Prostate gland (tissue), 2 donors: ENCODE results near the gene FMNL2. TPM values are rescaled to one million over a fixed set of nuclear protein-coding genes. Genes with fewer than 3 reads are reported as not detected.

Experiments
- DNase-seq: peaks from one replicate; pipeline ENCODE4 v3.0.0-alpha.2; 2019; ENCODE audit warnings: low spot score
- H3K27ac ChIP-seq, 2 donors: fragments of 200-600 bp; sonication (generic); 2 replicates each; pipeline ENCODE4 v1.5.1; 2017 to 2019
- H3K27me3 ChIP-seq: fragments of 200-600 bp; sonication (generic); replicated peaks from 2 replicates; pipeline ENCODE4 v1.5.1; 2019; ENCODE audit not compliant: insufficient read depth
- H3K36me3 ChIP-seq, 2 donors: fragments of 200-600 bp; sonication (generic); 1 replicate in 1 of 2; 2 replicates in 1 of 2; pipeline versions ENCODE4 v1.5.1 to v1.8.1; 2017 to 2019
- H3K4me1 ChIP-seq: fragments of 200-600 bp; sonication (generic); replicated peaks from 2 replicates; pipeline ENCODE4 v1.5.1; 2019
- H3K4me3 ChIP-seq, 2 donors: fragments of 200-600 bp; sonication (generic); 2 replicates each; pipeline ENCODE4 v1.5.1; 2017 to 2019
- H3K9me3 ChIP-seq: fragments of 200-600 bp; sonication (generic); 2 replicates; pipeline ENCODE4 v1.5.1; 2017
- POLR2A ChIP-seq: fragments of 450-650 bp; IDR thresholded peaks from one replicate; pipeline ENCODE4 v1.6.1; 2016; ENCODE audit warnings: antibody characterized with exemption, mild to moderate bottlenecking
- POLR2AphosphoS5 ChIP-seq: sonication (generic); formaldehyde crosslinking; IDR thresholded peaks from one replicate; pipeline ENCODE4 v1.6.1; 2017; ENCODE audit warnings: antibody characterized with exemption
- WGBS: methylation state at CpG from one replicate; pipeline ENCODE4 v1.1.5; 2018; 5-methylcytosine and 5-hydroxymethylcytosine counted together
- intact Hi-C: fragments of 100-400 bp; cut with DNase I; formaldehyde crosslinking; loops from one replicate; pipeline ENCODE4 v1.14.2; 2022
- total RNA-seq, 2 donors: library from RNA; depleted of rRNA; stranded (reverse); fragments of >200 nt; gene quantifications; one replicate each; pipeline ENCODE4 v1.1.0, GENCODE V29; 2016
- TF ChIP-seq, protein P1 (sequence below), 4 experiments: fragments of 200-600 bp in 2 of 4; fragments of 450-650 bp in 2 of 4; sonication (generic) in 2 of 4; IDR thresholded peaks; 1 replicate in 3 of 4; 2 replicates in 1 of 4; pipeline ENCODE4 v1.5.1; 2016 to 2019; ENCODE audit warnings: antibody characterized with exemption in 4 of 4, mild to moderate bottlenecking in 2 of 4, moderate library complexity in 2 of 4

The FMNL2 gene
- total RNA-seq, 2 donors from 2014 or later = 9.8 to 19.4 TPM

DNA sequence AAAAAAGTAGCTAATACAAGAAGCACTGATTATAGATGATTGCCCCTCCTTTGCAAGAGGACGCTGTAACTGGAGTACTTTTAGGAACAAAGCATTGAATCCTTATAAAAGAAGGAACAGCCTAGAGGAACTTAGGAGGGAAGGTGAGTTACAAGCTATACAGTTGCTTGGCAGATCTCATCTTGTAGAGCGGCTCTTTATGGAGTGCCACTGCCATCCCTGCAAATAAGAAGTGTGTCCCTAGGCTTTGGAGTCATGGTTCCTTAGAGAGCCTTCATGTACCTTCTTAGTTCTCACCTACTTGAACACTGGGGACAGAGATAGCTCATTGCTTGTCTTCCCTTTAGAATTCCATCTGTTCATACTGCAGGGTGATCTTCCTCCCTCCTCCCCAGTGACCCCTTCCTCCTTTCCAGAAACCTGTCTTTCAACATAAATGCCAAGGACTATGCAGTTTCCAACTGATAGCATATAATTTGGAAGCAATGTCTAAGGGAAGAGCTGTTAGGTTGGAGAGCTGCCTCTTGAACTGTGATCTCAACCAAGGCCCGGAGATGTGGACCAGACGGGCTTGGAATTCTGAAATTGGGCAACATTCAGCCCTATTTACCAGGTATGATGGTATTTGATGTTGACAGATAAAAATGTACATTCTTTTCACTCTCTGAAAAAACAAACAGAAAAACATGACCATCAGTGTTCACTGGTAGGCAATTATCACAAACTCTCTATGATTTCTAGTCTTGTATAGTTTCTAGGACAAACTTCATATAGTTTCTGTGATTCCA is 7.5 kb downstream of the FMNL2 start:
- TF ChIP-seq POLR2A (no peak), POLR2AphosphoS5 (no peak)
- TF ChIP-seq, protein P1, sequence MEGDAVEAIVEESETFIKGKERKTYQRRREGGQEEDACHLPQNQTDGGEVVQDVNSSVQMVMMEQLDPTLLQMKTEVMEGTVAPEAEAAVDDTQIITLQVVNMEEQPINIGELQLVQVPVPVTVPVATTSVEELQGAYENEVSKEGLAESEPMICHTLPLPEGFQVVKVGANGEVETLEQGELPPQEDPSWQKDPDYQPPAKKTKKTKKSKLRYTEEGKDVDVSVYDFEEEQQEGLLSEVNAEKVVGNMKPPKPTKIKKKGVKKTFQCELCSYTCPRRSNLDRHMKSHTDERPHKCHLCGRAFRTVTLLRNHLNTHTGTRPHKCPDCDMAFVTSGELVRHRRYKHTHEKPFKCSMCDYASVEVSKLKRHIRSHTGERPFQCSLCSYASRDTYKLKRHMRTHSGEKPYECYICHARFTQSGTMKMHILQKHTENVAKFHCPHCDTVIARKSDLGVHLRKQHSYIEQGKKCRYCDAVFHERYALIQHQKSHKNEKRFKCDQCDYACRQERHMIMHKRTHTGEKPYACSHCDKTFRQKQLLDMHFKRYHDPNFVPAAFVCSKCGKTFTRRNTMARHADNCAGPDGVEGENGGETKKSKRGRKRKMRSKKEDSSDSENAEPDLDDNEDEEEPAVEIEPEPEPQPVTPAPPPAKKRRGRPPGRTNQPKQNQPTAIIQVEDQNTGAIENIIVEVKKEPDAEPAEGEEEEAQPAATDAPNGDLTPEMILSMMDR (IDR thresholded peaks at IDR 0.05) = no peak
- H3K36me3 ChIP-seq = no peaks in the 10 kb centered on the region
- H3K4me3 ChIP-seq = no peak overlapping the region
- no peaks in the 10 kb centered on the region for H3K9me3 ChIP-seq
- no peaks in the 10 kb centered on the region for H3K4me1 ChIP-seq
- WGBS = 75% methylated on average over 4 of the region's 4 CpGs
- H3K27me3 ChIP-seq = no peaks in the 10 kb centered on the region
- intact Hi-C loops = no loop called here
- no peak for DNase-seq
- no peak overlapping the region for H3K27ac ChIP-seq

DNA sequence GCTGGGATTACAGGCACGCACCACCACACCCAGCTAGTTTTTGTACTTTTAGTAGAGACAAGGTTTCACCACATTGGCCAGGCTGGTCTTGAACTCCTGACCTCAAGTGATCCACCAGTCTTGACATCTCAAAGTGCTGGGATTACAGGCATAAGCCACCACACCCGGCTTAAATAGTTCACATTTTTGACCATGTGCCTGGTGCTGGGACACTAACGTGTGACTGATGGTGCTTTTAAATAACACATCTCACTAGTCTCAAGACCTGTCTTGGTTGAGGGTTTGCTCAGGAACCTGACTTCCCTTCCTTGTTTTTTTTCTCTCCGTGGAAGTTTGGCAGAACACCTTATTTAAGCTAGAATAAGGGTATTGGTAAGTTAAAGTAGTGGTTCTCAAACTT is 8.5 kb downstream of the FMNL2 start:
- no peak for TF ChIP-seq POLR2AphosphoS5
- TF ChIP-seq, protein P1 (IDR thresholded peaks at IDR 0.05) = no peak
- TF ChIP-seq POLR2A = no peak
- WGBS = 83% methylated on average over 4 of the region's 4 CpGs
- no peaks in the 10 kb centered on the region for H3K4me1 ChIP-seq
- H3K36me3 ChIP-seq = no peaks in the 10 kb centered on the region
- intact Hi-C loops = no loop called here
- DNase-seq = no peak
- no peaks in the 10 kb centered on the region for H3K9me3 ChIP-seq
- H3K27me3 ChIP-seq = no peaks in the 10 kb centered on the region
- no peak overlapping the region for H3K4me3 ChIP-seq
- no peak overlapping the region for H3K27ac ChIP-seq

DNA sequence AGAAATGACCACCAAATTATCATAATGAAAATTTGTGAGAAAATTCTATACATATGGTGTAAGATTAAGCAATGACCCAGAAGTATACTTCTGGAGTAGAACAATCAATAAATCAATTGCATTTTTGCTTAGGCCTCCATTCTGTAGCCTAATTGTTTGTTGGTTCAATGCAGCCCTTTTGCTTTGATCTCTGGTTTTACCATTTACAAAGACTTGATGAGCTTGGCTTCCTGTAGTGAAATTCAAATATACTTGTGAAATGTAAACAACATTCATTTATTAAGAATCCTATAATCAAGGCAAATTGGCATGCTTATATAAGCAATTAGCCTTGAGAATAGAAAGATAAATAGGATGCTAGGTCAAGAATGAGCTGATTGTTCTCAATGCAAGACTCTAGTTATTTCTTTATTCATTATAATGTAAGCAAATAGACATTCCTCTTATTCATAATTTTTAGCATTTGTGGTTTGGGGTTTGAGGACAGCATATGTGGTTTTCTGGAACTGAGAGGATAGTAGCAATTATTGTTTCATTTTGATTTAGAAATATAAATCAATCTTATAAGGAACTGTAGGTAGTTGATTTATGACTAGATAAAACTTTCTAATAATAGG is 9.7 kb downstream of the FMNL2 start:
- H3K27ac ChIP-seq = no peak overlapping the region
- H3K4me3 ChIP-seq = no peak overlapping the region
- no peaks in the 10 kb centered on the region for H3K36me3 ChIP-seq
- no peaks in the 10 kb centered on the region for H3K27me3 ChIP-seq
- intact Hi-C loops = no loop called here
- H3K4me1 ChIP-seq = no peaks in the 10 kb centered on the region
- H3K9me3 ChIP-seq = no peaks in the 10 kb centered on the region
- TF ChIP-seq POLR2A = no peak
- TF ChIP-seq POLR2AphosphoS5 = no peak
- TF ChIP-seq, protein P1 (IDR thresholded peaks at IDR 0.05) = no peak
- DNase-seq = no peak

DNA sequence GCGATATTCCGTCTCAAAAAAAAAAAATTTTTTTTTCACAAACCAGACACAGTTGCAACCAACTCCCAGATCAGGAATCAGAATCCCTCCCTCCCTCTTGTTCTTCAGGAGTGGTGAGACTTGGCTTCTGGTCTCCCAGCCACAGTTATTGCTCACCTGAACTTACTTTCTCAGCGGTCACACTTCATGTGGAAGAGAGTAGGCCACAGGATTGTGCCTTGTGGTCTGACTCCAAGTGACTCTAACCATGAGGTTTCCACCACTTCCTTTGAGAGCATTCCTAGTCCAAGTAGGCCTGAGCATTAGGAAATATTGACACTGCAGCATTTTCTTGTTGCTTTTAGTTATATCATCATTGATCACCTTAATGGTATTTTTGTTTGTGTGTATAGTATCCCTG is 12.1 kb downstream of the FMNL2 start:
- Histone ChIP-seq H3K9me3 (no peaks in the 10 kb centered on the region), H3K4me3 (no peak overlapping the region), H3K36me3 (no peaks in the 10 kb centered on the region), H3K4me1 (no peaks in the 10 kb centered on the region), H3K27me3 (no peaks in the 10 kb centered on the region), H3K27ac (no peak overlapping the region)
- WGBS = 98% methylated on average over 3 of the region's 3 CpGs
- TF ChIP-seq, protein P1 (IDR thresholded peaks at IDR 0.05) = no peak
- TF ChIP-seq POLR2AphosphoS5 (no peak), POLR2A (no peak)
- intact Hi-C loops = no loop called here
- DNase-seq = no peak

DNA sequence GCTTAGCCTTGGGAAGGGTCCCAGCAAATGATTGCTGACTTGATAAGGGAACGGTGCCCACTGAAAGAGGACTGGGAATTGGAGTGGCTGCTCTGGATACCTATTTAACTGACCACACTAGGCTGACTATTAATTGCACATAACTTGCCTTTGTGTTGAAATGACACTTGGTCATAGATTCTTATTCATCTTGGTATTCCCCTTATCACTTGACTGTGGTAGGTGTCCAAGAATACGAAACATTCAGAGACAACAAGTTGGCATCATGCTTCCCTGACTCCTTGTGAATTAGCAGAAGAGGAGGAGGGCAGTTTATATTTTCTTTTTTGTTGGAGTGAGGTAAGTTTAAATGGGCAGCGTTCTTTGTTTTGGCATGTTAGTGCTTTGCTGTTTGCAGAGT is 13.4 kb downstream of the FMNL2 start:
- H3K36me3 ChIP-seq = no peaks in the 10 kb centered on the region
- TF ChIP-seq POLR2AphosphoS5 = peak; percentile 26
- TF ChIP-seq, protein P1 (IDR thresholded peaks at IDR 0.05) = no peak
- no peaks in the 10 kb centered on the region for H3K27me3 ChIP-seq
- H3K4me1 ChIP-seq = no peaks in the 10 kb centered on the region
- H3K4me3 ChIP-seq = no peak overlapping the region
- DNase-seq = no peak
- no peaks in the 10 kb centered on the region for H3K9me3 ChIP-seq
- intact Hi-C loops = no loop called here
- no peak overlapping the region for H3K27ac ChIP-seq
- 31% methylated on average over 3 of the region's 3 CpGs for WGBS
